ENCODE data around the gene GNG4.
A peak's percentile ranks its signal among the peaks of the same experiment; 100 is the strongest.

GNG4 gene

DNA sequence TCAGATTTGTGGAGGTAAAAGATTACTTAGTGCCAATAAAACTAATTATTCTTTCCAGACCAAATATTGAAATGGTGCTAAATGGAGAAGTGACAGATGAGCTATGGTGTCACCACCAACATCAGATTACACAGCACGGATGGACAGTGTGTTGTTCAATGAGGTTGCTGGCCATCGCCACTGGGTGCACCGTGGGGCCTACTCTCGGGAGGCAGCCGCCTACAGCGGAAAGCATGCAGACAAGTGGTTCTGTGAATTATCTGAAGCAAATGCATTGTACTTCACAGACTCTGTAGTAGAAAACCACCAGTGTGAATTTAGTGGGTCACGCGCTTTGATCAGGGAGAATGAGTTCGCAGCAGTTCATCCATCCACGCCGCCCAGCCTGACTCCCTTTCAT is 42.3 kb downstream of the GNG4 start (continued):
- TF ChIP-seq ARNTL (CRISPR knock-in tag; IDR thresholded peaks at IDR 0.05; ENCODE audit: borderline replicate concordance, low read depth) (no peak), ESRRG (CRISPR knock-in tag; IDR thresholded peaks at IDR 0.05) (no peak), PPARA (CRISPR knock-in tag; IDR thresholded peaks at IDR 0.05; ENCODE audit: borderline replicate concordance) (no peak), ZNF8 (CRISPR knock-in tag; IDR thresholded peaks at IDR 0.05) (no peak), SNAI2 (CRISPR knock-in tag; IDR thresholded peaks at IDR 0.05) (no peak), PATZ1 (CRISPR knock-in tag; IDR thresholded peaks at IDR 0.05; ENCODE audit: borderline replicate concordance) (no peak)

DNA sequence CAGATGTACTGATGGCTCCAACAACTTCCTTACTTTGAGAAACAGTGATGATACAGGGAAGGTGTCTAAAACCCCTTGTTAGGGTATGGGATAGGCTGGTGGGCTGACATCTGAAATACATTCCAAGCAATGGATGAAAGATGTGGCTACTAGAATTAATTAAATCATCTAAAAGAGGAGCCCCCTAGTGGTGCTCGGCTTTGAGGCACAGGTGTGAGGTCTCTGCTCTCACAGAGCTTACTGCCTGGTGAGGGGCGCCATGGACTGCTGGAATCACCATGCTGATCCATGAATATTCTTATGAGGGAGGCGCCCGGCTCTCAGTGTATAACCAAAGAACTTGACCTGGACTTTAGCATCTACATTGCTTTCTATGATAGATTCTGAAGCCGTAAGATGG is 48.5 kb downstream of the GNG4 start:
- TF ChIP-seq PATZ1 (CRISPR knock-in tag; IDR thresholded peaks at IDR 0.05; ENCODE audit: borderline replicate concordance) (no peak), CSDC2 (CRISPR knock-in tag; IDR thresholded peaks at IDR 0.05) (no peak), TOX (CRISPR knock-in tag; IDR thresholded peaks at IDR 0.05; ENCODE audit: borderline replicate concordance) (no peak), ZFP30 (CRISPR knock-in tag; IDR thresholded peaks at IDR 0.05) (no peak), CSRNP3 (CRISPR knock-in tag; IDR thresholded peaks at IDR 0.05) (no peak), ZNF565 (CRISPR knock-in tag; conservative IDR thresholded peaks at IDR 0.05; ENCODE audit: low read depth) (no peak), PPARA (CRISPR knock-in tag; IDR thresholded peaks at IDR 0.05; ENCODE audit: borderline replicate concordance) (no peak), GLIS3 (CRISPR knock-in tag; IDR thresholded peaks at IDR 0.05) (no peak), ARNTL (CRISPR knock-in tag; IDR thresholded peaks at IDR 0.05; ENCODE audit: borderline replicate concordance, low read depth) (no peak), OSR1 (CRISPR knock-in tag; IDR thresholded peaks at IDR 0.05) (no peak), SNAI2 (CRISPR knock-in tag; IDR thresholded peaks at IDR 0.05) (no peak), ZNF8 (CRISPR knock-in tag; IDR thresholded peaks at IDR 0.05) (no peak), TCF4 (CRISPR knock-in tag; IDR thresholded peaks at IDR 0.05; ENCODE audit: borderline replicate concordance) (no peak), BACH2 (CRISPR knock-in tag; IDR thresholded peaks at IDR 0.05; ENCODE audit: borderline replicate concordance) (no peak), ZFP3 (CRISPR knock-in tag; IDR thresholded peaks at IDR 0.05) (no peak), RARB (CRISPR knock-in tag; IDR thresholded peaks at IDR 0.05) (no peak), ZNF70 (CRISPR knock-in tag; IDR thresholded peaks at IDR 0.05) (no peak), ESRRG (CRISPR knock-in tag; IDR thresholded peaks at IDR 0.05) (no peak)
- TF ChIP-seq, protein P1, sequence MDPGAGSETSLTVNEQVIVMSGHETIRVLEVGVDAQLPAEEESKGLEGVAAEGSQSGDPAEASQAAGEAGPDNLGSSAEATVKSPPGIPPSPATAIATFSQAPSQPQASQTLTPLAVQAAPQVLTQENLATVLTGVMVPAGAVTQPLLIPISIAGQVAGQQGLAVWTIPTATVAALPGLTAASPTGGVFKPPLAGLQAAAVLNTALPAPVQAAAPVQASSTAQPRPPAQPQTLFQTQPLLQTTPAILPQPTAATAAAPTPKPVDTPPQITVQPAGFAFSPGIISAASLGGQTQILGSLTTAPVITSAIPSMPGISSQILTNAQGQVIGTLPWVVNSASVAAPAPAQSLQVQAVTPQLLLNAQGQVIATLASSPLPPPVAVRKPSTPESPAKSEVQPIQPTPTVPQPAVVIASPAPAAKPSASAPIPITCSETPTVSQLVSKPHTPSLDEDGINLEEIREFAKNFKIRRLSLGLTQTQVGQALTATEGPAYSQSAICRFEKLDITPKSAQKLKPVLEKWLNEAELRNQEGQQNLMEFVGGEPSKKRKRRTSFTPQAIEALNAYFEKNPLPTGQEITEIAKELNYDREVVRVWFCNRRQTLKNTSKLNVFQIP (CRISPR knock-in tag; IDR thresholded peaks at IDR 0.05; ENCODE audit: borderline replicate concordance, low read depth) = no peak
- TF ChIP-seq, protein P2, sequence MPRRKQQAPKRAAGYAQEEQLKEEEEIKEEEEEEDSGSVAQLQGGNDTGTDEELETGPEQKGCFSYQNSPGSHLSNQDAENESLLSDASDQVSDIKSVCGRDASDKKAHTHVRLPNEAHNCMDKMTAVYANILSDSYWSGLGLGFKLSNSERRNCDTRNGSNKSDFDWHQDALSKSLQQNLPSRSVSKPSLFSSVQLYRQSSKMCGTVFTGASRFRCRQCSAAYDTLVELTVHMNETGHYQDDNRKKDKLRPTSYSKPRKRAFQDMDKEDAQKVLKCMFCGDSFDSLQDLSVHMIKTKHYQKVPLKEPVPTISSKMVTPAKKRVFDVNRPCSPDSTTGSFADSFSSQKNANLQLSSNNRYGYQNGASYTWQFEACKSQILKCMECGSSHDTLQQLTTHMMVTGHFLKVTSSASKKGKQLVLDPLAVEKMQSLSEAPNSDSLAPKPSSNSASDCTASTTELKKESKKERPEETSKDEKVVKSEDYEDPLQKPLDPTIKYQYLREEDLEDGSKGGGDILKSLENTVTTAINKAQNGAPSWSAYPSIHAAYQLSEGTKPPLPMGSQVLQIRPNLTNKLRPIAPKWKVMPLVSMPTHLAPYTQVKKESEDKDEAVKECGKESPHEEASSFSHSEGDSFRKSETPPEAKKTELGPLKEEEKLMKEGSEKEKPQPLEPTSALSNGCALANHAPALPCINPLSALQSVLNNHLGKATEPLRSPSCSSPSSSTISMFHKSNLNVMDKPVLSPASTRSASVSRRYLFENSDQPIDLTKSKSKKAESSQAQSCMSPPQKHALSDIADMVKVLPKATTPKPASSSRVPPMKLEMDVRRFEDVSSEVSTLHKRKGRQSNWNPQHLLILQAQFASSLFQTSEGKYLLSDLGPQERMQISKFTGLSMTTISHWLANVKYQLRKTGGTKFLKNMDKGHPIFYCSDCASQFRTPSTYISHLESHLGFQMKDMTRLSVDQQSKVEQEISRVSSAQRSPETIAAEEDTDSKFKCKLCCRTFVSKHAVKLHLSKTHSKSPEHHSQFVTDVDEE (CRISPR knock-in tag; IDR thresholded peaks at IDR 0.05) = no peak
- ATAC-seq = peak; percentile 62

- TF ChIP-seq PATZ1 (CRISPR knock-in tag; IDR thresholded peaks at IDR 0.05; ENCODE audit: borderline replicate concordance) (no peak), GLIS3 (CRISPR knock-in tag; IDR thresholded peaks at IDR 0.05) (no peak)
Observed at GRCh38 chr1:235599536-235599935, 50.0 kb downstream of the GNG4 start.

More at GRCh38 chr1:235599536-235599935, 50.0 kb downstream of the GNG4 start:
- ATAC-seq = no peak
